ENCODE measurements around the gene KIF5C.

KIF5C gene

GRCh38 chr2:149017116-149017985, 142.3 kb downstream of the KIF5C start:
- DNase-seq (ENCODE audit: low spot score), result peak; percentile 59

GRCh38 chr2:149018981-149019380, 144.0 kb downstream of the KIF5C start:
- no peak for DNase-seq (ENCODE audit: low spot score)

DNA sequence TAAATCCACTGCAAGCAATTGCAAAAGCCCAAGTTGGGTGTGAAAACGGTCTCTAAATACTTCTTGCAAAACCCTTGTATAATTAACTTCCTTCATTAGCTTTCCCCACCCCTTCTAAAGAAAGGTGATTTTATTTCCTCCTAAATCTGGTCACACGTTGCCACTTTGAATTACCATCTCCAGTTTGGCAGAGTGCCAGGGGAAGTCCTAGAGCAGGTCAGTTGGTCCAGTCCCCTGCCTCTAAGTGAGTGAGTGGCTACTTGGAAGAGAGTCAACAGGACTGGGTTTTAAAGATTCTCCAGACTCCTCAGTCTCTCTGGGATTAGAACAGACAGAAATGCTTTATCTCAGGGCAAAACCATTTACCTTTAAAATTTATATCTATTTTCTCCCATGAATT, 144.7 kb downstream of the KIF5C start:
- no peak for DNase-seq (ENCODE audit: low spot score)

- DNase-seq (ENCODE audit: low spot score), result no peak
Observed at GRCh38 chr2:149020432-149020851, 145.4 kb downstream of the KIF5C start.

DNA sequence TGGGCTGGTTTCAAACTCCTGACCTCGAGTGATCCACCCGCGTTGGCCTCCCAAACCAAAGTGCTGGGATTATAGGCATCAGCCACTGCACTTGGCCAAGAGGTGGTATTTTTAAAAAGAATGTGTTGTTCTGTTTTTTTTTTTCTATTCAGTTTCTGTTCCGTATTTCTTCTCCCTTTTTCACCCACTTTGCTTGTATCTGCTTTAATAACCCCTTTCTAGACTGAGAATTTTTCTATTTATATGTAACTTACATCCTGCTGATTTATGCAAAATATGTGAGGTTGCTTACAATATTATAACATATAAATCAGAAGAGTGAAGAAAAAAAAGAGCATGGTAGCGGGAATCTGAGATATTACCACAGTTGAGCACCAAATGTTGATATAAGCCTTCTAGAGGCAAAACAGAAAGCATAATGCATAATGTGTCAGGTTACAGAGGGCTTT, 146.3 kb downstream of the KIF5C start:
- DNase-seq (ENCODE audit: low spot score), result no peak

DNA sequence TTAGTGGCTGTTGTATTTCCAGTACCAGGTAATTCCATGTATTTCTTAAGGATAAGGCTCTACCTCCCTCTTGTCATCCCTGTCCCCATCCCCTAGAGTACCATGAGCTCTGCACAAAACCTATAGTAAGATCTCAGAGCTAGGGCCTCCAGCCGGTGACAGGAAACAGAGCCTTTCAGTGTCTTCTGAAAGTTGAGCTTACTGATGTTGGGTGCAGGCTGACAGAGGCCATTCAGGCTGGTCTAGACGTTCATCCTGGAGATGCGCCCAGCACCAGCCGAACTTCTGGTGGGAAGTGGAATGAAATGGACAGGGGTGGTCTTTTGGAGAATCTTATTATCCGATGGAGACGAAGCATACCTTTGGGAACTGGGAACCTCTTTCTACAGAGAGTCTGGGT, 146.7 kb downstream of the KIF5C start:
- DNase-seq (ENCODE audit: low spot score), result no peak

DNA sequence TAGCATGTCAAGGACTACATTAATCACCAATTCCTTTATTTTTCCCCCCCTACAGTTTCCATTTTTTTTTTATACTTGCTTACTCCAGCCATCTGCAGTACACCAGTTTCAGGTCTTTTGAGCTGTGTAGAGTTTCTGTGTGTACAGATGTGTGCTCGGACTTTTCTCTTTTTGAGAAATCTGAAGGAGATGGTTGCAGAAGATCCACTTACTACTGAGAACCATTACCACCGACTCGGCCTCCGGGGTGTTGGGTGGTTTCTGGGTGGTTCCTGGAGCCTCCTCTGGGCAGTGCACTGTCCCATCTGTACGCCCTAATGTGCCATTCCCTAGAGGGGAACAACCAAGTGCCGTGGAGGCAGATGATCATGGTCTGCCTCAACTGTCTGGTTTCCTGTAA, 148.1 kb downstream of the KIF5C start:
- DNase-seq (ENCODE audit: low spot score), result no peak

- DNase-seq (ENCODE audit: low spot score), result no peak
Observed at GRCh38 chr2:149027590-149028250, 152.7 kb downstream of the KIF5C start.

- DNase-seq (ENCODE audit: low spot score), result no peak
Observed at GRCh38 chr2:149028377-149028776, 153.3 kb downstream of the KIF5C start.

DNA sequence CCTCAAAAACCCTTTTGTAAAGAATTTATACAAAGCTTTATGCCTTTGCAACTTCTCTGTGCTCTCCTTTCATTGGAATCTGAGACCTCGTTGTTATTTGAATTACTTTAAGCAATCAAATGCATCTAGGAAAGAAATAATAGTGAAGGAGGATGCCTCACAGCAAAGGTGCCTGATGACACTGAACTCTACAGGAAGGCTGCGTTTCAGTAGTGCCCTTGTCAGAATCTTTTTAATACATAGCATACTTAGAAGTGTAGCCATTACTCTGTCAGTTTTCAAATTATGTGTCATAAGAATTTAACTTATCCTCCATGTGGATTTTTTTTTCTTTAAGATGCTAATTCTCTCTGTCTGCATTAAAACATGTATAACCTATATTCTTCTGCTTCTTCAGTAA, 153.9 kb downstream of the KIF5C start:
- DNase-seq (ENCODE audit: low spot score), result no peak

DNA sequence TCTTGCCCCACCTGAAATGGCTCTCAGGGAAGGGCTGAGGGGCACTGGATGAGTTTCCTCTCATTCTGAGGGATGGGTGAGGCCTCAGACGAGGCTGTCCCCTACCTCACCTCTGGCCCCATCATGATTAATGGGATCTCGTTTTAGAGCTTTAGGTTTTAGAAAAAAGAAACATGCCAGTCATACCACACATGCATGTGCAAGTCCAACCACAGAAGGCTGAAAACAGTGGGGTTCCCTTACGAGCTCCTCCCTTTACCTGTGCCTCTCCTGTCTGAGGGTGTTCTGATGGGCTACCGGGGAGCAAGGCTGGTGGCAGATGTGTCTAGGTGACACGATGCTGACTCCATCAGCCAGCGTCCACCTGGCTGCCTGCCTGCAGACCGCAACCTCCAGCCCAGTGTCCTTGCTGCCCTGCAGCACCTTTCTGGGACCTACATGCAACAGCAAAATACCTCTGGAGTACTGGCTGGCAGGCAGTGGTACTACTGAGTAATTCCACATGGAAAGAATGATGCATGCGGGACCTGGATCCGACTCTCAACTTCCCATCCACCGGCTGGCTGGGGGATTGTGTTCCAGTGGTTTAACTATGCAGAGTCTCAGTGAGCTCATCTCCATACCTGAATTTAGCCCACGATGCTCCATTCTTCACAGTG, 154.4 kb downstream of the KIF5C start:
- DNase-seq (ENCODE audit: low spot score), result no peak

DNA sequence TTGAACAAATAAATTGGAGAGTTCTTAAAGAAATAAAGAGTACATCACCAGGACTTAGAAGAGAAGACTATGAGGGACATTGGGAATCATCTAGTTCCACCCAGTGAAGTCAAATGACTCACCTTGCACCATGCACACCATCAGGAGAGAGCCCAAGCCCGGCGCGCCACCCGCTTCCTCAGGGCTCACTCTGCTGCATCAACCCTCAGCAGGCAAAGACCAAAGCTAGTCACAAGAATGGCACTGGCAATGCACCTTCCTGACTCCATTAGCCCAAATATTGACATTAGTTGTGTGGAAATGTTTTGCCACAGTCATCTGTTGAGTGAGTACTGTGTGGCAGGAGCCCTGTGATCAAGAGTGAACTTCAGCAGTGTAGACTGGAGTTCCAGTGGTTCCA, 156.4 kb downstream of the KIF5C start:
- DNase-seq (ENCODE audit: low spot score), result no peak

DNA sequence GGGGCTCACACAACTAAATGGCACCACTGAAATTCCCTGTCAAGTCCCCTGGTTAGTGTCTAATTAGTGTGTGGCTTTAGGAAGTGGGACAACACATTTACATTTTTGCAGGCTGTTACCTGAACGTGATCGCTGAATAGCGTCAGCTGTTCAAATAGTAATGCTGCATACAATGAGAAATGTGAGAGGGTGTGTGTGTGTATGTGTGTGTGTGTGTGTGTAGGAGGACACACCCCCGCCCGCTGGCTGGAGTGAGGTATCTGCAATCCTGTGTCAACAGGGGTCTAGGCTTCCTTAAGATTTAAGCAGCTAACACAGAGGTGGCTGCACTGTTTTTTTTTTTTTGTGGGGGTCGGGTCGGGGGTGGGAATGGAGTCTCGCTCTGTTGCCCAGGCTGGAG, 158.7 kb downstream of the KIF5C start:
- no peak for DNase-seq (ENCODE audit: low spot score)

DNA sequence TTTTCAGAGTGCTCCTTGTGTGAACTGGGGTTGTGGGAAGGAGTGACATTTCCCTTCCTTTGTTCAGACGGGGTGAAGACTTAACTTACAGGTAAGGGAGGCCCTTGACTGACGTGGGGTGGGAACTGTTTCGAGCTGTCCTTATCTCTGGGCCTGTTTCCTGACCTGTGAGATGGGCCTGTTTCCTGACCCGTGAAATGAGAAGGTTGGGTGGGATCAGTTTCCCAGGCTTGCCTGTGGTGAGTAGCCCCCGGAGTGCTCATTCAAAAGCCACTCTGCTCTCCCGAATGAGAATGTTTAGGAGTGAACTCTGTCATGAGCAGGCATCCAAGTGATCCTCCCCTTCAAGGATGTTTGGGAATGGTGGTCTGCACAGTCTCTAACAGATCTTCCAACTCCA, 159.4 kb downstream of the KIF5C start:
- no peak for DNase-seq (ENCODE audit: low spot score)

- DNase-seq (ENCODE audit: low spot score), result no peak
Observed at GRCh38 chr2:149036507-149037293, 161.7 kb downstream of the KIF5C start.

DNA sequence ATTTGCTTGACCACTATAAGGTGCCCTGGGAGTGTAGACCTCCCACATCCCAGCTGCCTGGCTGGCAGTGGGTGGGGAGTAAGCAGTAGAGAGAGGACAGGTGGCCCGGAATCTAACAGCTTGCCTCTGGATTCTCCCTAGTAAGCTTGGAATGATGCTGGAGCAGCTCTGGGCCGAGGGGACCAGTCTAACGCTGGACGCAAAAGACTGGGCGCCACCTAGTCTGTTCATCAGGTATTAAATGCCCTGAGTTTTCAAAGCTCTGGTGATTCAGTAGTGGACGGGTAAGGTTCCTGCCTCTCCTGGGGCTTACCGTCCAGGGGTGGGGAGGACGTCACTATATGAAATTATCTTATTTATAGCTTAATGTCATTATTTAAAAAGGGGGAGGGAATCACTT, 162.8 kb downstream of the KIF5C start:
- no peak for DNase-seq (ENCODE audit: low spot score)

DNA sequence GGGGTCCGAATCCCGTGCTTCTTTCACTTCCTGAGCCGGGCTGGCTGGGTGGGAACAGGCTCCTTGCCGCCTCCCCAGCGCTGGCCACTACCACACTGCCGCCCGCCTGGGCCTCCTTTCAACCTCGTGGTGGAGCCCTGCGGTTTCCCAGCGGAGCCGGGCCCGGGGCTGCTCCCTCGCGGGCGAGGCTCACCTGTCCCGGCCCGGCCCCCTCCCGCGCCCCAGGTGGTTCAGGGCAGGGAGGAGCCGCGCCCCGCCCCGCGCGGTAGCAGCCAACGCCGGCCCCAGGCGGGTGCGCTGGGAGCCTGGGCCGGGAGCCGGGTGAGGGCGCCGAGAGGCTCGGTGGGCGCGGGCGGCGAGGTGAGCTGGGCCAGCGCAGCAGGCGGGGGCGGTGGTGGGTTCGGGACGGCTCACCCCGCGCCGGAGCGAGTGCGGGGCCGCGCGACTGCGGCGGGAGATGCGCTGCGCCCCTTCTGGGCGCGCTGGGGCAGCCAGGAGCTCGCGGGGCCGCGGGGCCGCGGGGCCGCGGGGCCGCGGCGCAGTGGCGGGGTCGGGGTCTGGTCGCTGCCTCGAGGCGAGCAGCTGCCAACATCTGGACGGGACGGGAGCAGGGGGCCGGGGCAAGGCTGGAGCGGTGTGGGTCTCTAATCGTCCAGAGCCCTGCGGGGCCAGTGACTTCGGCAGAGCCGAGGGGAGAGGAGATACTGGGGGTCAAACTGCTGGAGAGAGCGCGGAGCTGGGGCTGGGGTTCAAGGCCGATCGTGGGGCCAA, 163.6 kb downstream of the KIF5C start, which contains the start of gene LYPD6B:
Gene LYPD6B (plus strand): TSS at position 258 of the 771 bp plus-strand sequence. CDS start 92,250 bp downstream, outside the sequence.
- no peak for DNase-seq (ENCODE audit: low spot score)

- no peak for DNase-seq (ENCODE audit: low spot score)
Observed at GRCh38 chr2:149039213-149039724, 164.2 kb downstream of the KIF5C start.

GRCh38 chr2:149040451-149040850, 165.4 kb downstream of the KIF5C start:
- peak; percentile 13 for DNase-seq (ENCODE audit: low spot score)

GRCh38 chr2:149041482-149041881, 166.5 kb downstream of the KIF5C start:
- DNase-seq (ENCODE audit: low spot score), result no peak

- no peak for DNase-seq (ENCODE audit: low spot score)
Observed at GRCh38 chr2:149042881-149043280, 167.9 kb downstream of the KIF5C start.

All from CD4-positive, alpha-beta T cell treated with Interleukin-6 at 100 ng/mL for 8 hours (primary cell).